Peyer's patch (tissue), 4 donors: ENCODE results near the gene CFAP61.

Experiments
- POLR2A ChIP-seq, 2 donors: fragments of 450-650 bp; IDR thresholded peaks; one replicate each; pipeline ENCODE4 v1.5.1; 2017; ENCODE audit warnings: antibody characterized with exemption in 2 of 2, mild to moderate bottlenecking in 2 of 2, moderate library complexity in 2 of 2
- TF ChIP-seq, protein P1 (sequence below), 6 experiments: fragments of 450-650 bp in 4 of 6; fragments of 200-600 bp in 2 of 6; sonication (generic) in 1 of 6; IDR thresholded peaks; one replicate each; pipeline ENCODE4 v1.5.1; 2017 to 2019; ENCODE audit warnings: antibody characterized with exemption in 6 of 6, mild to moderate bottlenecking in 3 of 6, moderate library complexity in 1 of 6

DNA sequence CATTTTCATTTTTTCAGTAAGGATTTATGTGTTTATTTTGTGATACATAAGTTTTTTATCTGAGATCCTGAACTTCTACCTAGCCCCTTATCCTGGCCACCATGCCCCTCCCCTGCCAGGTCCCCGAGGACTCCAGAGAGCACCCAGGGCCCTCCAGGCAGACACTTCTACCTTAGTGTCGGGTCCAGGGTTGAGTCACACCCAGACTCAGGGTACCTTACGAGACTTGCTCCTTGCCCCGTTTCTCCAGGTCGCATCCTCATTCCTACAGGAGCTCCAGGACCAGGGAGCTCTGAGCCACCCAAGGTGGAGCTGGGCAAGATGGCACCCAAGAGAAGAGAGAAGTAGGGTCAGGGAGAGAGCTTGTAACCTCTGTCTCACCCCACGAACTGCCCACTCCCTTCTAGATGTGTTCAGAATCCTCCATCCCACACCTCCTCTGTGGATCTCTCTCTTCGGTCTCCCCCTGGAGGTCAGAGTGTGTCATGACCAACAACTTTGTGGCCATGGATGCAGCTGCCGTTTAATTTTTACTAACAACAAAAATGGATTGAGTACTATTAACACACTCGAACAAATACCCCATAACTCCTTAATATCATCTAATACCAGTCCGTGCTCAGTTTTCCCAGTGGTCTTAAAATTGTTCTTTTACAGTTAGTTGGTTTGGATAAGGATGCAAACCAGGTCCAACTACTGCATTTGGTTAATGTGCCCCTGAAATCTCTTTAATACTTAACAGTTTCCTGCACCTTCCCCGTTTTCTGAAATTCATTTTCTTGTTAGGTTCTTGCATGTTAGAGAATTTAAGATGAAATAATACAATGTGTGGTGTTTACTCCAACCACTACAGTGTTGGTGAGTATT lies 185.0 kb downstream of the CFAP61 start:
- TF ChIP-seq, protein P1, sequence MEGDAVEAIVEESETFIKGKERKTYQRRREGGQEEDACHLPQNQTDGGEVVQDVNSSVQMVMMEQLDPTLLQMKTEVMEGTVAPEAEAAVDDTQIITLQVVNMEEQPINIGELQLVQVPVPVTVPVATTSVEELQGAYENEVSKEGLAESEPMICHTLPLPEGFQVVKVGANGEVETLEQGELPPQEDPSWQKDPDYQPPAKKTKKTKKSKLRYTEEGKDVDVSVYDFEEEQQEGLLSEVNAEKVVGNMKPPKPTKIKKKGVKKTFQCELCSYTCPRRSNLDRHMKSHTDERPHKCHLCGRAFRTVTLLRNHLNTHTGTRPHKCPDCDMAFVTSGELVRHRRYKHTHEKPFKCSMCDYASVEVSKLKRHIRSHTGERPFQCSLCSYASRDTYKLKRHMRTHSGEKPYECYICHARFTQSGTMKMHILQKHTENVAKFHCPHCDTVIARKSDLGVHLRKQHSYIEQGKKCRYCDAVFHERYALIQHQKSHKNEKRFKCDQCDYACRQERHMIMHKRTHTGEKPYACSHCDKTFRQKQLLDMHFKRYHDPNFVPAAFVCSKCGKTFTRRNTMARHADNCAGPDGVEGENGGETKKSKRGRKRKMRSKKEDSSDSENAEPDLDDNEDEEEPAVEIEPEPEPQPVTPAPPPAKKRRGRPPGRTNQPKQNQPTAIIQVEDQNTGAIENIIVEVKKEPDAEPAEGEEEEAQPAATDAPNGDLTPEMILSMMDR (IDR thresholded peaks at IDR 0.05), result peak in 4 of 6 experiments; percentile 54 to 60 (median 56)
- no peak for TF ChIP-seq POLR2A (IDR thresholded peaks at IDR 0.05)
